GM12875 (cell line): ENCODE measurements around the gene PPP6R1.

Experiments used
- H3K4me3 ChIP-seq: one replicate; pipeline ENCODE4 v1.5.1; 2011; ENCODE audit warnings: low read depth, low read length, control low read depth
- CTCF ChIP-seq: IDR thresholded peaks from 2 replicates; pipeline ENCODE4 v1.5.1; 2011; ENCODE audit warnings: low read depth, mild to moderate bottlenecking, control low read depth, inconsistent platforms, low read length, moderate library complexity, borderline replicate concordance; ENCODE audit not compliant: insufficient read depth

The PPP6R1 gene

GRCh38 chr19:55230780-55231179, 28.0 kb downstream of the PPP6R1 start:
- no peak for TF ChIP-seq CTCF
- no peak overlapping the region for H3K4me3 ChIP-seq

- no peak for TF ChIP-seq CTCF
- no peak overlapping the region for H3K4me3 ChIP-seq
Measured at GRCh38 chr19:55230329-55230728, 28.5 kb downstream of the PPP6R1 start.

GRCh38 chr19:55229789-55230182, 29.0 kb downstream of the PPP6R1 start:
- no peak overlapping the region for H3K4me3 ChIP-seq
- no peak for TF ChIP-seq CTCF

- TF ChIP-seq CTCF = no peak
- no peak overlapping the region for H3K4me3 ChIP-seq
Measured at GRCh38 chr19:55229145-55229788, 29.6 kb downstream of the PPP6R1 start.

- H3K4me3 ChIP-seq = no peak within 1 kb of the TSS
- TF ChIP-seq CTCF = no peak
Measured at GRCh38 chr19:55228403-55229031, 30.3 kb downstream of the PPP6R1 start, which contains the start of gene TMEM86B. TSS of gene TMEM86B (minus strand) at chr19:55228763. CDS start at chr19:55228741, 22 bp downstream.

- H3K4me3 ChIP-seq = no peak overlapping the region
- TF ChIP-seq CTCF = no peak
Measured at GRCh38 chr19:55228015-55228391, 30.8 kb downstream of the PPP6R1 start.

- no peak overlapping the region for H3K4me3 ChIP-seq
- TF ChIP-seq CTCF = no peak
Measured at GRCh38 chr19:55227241-55228014, 31.4 kb downstream of the PPP6R1 start.
